NCI-H2029 treated with DMSO at 0.1 percent for 48 hours (cell line): Measurements from ENCODE around the gene SIX1.

ENCODE experiments used
- DNase-seq: peaks from one replicate; lab custom pipeline; 2025; lab: John Stamatoyannopoulos, UW

SIX1 gene

DNA sequence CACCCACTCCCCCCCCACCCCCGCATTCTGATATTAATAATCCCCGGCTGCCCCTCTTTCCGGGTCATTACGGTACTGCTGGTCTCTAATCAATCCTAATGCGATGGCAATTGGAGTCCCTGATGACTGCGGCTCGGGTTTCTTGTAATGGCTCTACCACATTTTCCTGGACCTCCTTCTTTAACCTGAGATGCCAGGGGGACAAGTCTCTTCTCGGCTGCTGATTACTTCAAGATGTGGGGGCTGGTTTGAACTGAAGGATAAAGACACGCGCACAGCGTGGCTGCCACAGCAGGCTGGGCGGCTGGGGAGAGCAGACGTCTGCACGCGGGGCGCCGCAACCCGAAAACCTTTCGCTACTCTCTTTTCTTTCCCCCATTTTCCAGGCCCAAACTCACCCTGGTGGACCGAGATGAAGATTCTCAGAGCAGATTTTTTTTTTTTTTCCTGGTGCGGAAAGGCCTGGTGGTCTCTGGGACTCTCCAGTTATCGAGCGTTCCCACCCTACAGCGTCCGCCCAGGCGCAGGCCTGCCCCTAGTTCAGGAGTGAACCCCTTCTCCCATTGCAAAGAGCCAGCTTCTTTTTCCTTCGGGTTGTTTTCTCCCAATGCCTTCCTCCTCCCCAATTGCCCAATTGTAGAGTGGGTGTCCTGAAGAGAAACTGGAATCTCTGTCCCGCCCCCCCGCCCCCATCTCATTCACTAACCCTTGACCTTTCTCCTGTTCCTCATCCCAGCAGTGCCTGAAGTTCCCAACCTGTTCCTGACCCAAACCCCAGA is 6.0 kb upstream of the SIX1 start:
- peak; percentile 94 for DNase-seq

DNA sequence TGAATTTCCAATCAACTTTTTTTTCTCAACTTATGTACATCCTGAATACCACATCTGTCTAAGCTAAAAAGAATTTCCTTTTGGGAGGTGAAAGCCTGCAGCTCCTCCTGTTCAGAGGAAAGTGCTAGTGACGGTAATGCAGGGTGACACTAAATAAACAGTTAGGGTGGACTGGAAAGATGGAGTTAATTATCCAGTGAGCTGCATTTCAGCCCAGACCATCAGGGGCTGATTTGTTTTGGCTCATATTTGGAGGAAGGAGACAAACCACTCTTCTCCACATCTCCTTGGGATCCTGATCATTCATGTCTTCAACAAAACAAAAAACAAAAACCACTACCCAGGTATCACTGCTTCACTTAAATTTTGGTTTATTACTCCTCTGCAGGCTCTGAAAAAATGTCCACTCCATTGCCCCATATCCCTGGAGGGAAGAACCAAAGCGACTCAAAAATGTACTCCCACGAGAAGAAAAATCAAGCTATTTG is 5.1 kb upstream of the SIX1 start:
- DNase-seq, result peak; percentile 90

DNA sequence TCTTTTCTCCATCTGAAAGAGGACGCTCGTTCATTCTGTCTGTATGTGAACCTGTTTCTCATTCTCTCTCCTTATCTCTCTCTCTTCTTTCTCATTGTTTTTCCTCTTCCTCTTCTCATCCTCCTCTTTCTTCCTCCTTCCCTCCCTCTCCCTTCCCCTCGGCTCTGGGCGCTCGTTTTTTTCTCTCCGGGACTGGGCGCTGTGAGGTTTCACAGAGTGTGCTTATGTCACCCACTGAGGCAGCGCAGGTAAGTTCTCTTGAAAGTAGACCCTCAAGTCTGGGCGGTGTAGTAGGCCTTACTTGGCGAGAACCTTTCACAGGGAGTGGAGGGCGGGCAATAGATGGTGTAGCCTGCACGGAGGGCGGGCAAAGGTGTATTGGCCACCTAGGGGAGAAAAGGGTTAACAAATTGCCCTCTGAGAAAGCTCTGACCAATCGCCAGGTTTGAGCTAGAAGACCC is 4.5 kb upstream of the SIX1 start:
- no peak for DNase-seq

DNA sequence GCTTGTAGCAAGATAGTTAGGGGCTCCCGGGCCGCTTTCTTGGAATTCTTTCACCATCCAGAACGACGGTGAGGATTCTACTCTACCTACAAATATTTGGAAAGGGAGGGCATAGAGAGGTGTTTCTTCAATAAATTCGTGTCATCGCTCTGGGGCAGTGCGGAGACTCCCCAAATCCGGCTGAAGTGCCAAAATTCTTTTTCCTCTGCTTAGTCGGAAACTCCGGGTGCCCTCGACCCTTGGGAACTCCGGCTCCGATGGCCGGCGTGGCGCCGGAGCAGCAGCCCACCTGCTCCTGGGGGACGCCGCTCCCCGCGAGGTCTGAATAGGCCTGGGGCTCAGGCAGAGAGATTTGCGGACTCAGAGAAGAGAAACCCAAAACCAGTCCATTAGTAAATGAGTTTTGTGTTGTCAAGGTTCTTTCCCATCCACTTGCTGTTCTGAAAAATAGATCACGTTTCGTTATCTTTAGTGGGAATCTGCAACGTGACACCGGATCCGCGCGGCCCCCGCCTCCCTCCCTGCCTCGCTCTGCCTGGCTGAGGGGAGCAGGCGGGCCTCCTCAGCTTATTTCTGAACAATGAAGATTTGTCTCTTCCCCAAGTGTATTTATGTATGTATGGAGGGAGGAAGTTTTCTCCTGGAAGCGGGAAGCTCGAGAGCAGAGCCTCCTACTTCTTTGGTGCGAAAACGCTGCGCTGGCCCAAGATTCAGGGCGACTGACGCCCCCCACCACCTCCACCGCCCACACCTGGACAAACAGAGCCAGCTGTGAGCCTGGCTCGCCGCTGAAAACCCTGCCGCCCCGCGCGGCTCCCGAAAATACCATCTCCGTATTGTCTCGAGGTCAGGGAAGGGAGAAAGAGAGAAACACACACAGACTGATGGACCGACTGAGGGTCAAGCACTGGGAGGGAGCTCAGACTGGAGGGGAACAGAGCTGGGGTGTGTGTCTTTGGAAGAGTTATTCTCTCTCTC is 3.7 kb upstream of the SIX1 start:
- peak; percentile 95 for DNase-seq

DNA sequence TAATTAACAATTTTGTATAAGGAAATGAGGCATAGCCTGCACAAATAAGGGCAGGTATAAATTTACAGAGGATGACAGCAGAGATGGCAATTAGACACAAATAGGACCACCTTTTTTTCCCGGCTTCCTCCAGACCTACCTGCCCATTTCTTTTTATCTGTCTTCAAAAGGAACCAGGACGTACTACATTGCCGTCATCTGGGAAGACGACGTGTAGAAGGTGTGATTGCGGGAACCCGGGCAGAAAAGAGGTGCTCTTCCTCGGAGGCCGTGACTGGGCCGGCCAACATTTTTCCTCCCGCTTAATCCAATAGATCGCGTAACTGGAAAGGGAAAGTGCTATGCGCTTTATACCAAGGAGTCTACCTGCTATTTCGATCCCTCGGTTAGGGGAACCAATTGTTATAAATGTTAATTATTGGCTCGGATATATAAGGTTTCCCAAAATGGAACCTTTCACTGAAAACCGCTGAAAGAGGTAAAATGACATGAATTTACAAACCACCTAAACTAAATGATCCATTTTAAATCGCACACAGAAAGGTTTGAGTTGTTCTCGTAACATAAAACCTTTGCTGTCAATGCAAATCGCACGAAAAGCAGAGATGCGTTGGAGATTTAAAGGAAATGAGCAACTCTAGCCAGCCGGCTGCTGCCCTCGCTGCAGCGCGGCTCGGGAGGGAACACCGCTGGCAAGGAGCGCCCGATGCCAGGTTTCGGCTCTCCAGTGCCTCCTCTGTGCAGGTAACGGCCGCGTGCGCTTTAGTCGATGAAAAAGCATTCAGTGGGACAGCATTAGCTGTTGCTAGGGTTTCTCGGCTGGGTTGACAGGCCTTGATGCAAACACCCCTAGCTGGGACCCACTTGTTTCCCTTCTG is 2.8 kb upstream of the SIX1 start:
- DNase-seq, result peak; percentile 94

GRCh38 chr14:60651086-60651795 is 2.0 kb upstream of the SIX1 start:
- DNase-seq, result no peak

GRCh38 chr14:60650373-60650961 is 1.2 kb upstream of the SIX1 start:
- DNase-seq, result peak; percentile 98

DNA sequence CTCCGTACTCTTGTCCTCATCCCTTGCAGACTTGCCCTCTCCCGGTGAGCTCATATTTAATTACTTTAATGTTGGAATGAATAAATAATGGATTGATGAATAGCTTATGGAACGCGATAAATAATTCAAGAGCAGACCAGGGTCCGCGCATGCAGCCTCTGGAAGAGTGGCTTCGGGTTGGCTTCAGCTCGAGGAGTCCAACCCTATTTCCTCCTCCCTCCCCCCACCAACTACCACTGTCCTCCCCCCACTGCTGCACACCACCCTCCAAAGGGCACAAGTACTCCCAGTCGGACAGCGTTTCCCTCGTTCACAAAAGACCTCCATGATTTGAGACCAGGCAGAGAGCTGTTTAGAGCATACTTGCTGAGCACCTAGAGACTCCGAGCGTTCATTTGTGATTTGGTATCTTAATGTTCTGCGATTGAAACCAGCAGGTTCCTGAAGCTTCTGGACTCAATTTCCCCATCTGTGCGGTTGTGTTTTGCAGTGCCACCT is 647 bp upstream of the SIX1 start:
- DNase-seq, result peak; percentile 99

- DNase-seq, result no peak
Observed at GRCh38 chr14:60648249-60648933, 886 bp downstream of the SIX1 start.

GRCh38 chr14:60647837-60648248 is 1.4 kb downstream of the SIX1 start:
- DNase-seq, result no peak

DNA sequence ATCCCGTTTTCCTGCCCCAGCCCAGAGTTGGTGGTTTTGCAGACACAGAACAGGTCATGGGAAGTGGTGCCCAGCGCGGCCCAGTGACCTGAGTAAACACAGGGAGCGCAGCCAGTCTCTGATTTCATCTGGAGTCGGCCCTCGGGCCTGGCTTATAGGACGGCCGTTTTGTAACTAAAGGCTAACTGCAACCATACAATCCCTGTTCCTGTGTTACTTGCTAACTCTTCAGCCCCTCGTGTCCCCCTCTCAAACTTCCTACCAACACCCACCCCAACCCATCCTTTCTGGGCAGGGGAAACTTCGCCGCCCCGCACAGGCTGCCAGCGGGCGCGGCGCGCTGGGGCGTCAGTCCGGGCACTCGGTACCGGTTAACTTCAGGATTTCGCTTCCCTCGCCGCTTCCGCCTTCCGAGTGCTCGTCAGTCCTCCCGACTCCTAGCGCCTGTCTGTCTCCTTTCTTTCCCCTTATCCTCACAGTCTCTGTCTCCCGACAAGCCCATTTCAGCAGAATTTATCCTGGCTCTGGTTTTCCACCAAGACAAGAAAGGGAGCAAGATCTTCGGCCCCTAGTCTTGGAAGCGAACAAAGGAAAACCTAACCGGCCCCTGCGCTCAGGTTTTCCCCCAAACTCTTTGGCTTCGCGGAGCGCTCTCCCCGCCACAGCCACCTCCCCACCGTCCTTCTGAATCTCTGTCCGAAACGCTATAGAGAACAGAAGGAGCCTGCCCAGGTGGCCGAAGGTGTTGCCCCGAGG is 2.0 kb downstream of the SIX1 start:
- peak; percentile 95 for DNase-seq

- no peak for DNase-seq
Observed at GRCh38 chr14:60646226-60646818, 3.0 kb downstream of the SIX1 start.

DNA sequence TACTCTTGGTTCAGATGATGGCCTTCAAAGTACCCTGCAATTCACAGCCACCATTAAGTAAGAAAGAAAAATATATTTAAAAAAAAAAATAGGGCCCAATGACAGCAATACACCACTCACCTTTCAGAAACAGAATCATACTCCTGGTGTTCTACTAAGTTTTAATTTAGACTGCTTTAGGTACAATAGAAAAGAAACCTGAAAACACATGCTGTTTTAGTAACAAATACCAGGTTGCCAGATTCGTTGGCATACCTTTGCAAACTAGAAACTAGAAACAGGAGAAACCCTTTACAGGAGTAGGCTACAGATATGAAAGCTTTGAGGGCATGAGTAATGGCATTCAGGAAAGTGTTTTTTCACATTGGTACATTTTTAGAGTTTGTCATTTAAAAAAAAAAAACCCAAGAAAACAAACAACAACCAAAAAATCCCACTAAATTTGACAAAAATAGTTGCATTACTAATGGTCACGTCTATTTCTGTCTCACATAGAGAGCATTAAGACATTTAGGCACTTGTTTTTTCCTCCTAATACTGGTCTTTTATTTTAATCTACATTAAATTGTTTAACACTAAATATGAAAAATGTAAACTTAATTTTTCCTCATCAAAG is 4.0 kb downstream of the SIX1 start:
- DNase-seq, result no peak

- DNase-seq, result no peak
Observed at GRCh38 chr14:60644666-60645065, 4.6 kb downstream of the SIX1 start.

GRCh38 chr14:60643463-60644314 is 5.6 kb downstream of the SIX1 start:
- no peak for DNase-seq

DNA sequence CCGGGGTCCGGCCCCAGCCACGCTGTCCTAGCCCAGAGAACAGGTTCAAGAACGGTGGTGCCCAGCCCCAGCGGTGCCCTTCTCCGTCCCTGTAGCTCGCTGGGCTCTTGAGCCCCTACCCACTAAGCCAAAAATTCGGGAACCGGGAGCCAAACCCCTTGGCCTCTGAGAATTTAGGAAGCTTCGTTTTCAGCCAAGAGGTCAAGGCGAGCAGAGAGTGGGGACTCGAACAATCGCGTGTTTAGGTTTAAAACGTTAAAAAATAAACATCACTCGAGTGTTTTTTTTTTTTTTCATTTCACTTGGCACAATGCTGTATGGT is 6.2 kb downstream of the SIX1 start:
- DNase-seq, result no peak
